HepG2 (cell line): ENCODE data around the gene LRRC74A. TPM values are rescaled to one million over a fixed set of nuclear protein-coding genes. Genes with fewer than 3 reads are reported as not detected.
A peak's percentile ranks its signal among the peaks of the same experiment; 100 is the strongest.

Experiments used
- AKAP8 ChIP-seq: sonication (generic); formaldehyde crosslinking; IDR thresholded peaks from 2 replicates; pipeline ENCODE4 v1.5.1; 2020; ENCODE audit warnings: mild to moderate bottlenecking, missing genetic modification reagents
- ARID2 ChIP-seq: sonication (generic); formaldehyde crosslinking; IDR thresholded peaks from 2 replicates; pipeline ENCODE4 v1.8.1; 2022; ENCODE audit warnings: mild to moderate bottlenecking, missing genetic modification reagents, borderline replicate concordance
- FOXC1 ChIP-seq: sonication (generic); formaldehyde crosslinking; IDR thresholded peaks from 2 replicates; pipeline ENCODE4 v1.8.0; 2022; ENCODE audit warnings: mild to moderate bottlenecking, missing genetic modification reagents, borderline replicate concordance
- GABPA ChIP-seq, 2 experiments: IDR thresholded peaks; 2 replicates each; pipeline ENCODE4 v1.6.1; 2011 to 2016; ENCODE audit warnings: low read depth in 2 of 2, low read length in 1 of 2, missing biosample characterization in 1 of 2, missing genetic modification characterization in 1 of 2
- GATAD1 ChIP-seq: IDR thresholded peaks from 2 replicates; pipeline ENCODE4 v1.6.1; 2016; ENCODE audit warnings: missing genetic modification reagents, missing compliant biosample characterization
- PAX8 ChIP-seq: sonication (generic); formaldehyde crosslinking; IDR thresholded peaks from 2 replicates; pipeline ENCODE4 v1.8.0; 2022; ENCODE audit warnings: mild to moderate bottlenecking, missing genetic modification reagents, borderline replicate concordance
- PHB2 ChIP-seq: fragments of 450-650 bp; IDR thresholded peaks from 2 replicates; pipeline ENCODE4 v1.6.1; 2018; ENCODE audit not compliant: partially characterized antibody
- RXRB ChIP-seq: IDR thresholded peaks from 2 replicates; pipeline ENCODE4 v1.6.1; 2016; ENCODE audit warnings: borderline replicate concordance, missing genetic modification reagents, missing compliant biosample characterization
- SIN3A ChIP-seq: IDR thresholded peaks from 2 replicates; pipeline ENCODE4 v1.6.1; 2011; ENCODE audit warnings: low read depth, mild to moderate bottlenecking, control low read depth, low read length, borderline replicate concordance
- SNRNP70 ChIP-seq: fragments of 200-400 bp; formaldehyde crosslinking; IDR thresholded peaks from 2 replicates; pipeline ENCODE4 v1.6.1; 2017; ENCODE audit warnings: mild to moderate bottlenecking, low read depth, low read length, moderate library complexity
- SPEN ChIP-seq: sonication (generic); formaldehyde crosslinking; IDR thresholded peaks from 2 replicates; pipeline ENCODE4 v1.5.1; 2020; ENCODE audit warnings: low read depth, mild to moderate bottlenecking, missing genetic modification reagents
- ZNF12 ChIP-seq: sonication (generic); formaldehyde crosslinking; IDR thresholded peaks from 2 replicates; pipeline ENCODE4 v1.5.0; 2020; ENCODE audit warnings: missing genetic modification reagents
- polyA plus RNA-seq, 8 experiments: library from polyadenylated mRNA; depleted of rRNA in 3 of 8; stranded (reverse) in 7 of 8; unstranded in 1 of 8; fragments of >200 nt; fragmentation: Illumina TruSeq in 4 of 8; extraction: Trizol in 4 of 8; gene quantifications; 2 replicates each; pipeline versions ENCODE4 v1.2.1 to v1.2.3, GENCODE V29; 2011 to 2016; ENCODE audit warnings: low read depth in 4 of 8, missing spikeins in 1 of 8, mixed read lengths in 1 of 8; ENCODE audit not compliant: insufficient read depth in 1 of 8
- total RNA-seq, 5 experiments: library from RNA; depleted of rRNA; stranded (reverse); fragments of >200 nt; fragmentation: Illumina TruSeq; extraction: Trizol; gene quantifications; 2 replicates each; pipeline ENCODE4 v1.2.3, GENCODE V29; 2016; ENCODE audit warnings: low read depth in 1 of 5
- TF ChIP-seq, protein P1 (sequence below): sonication (generic); formaldehyde crosslinking; IDR thresholded peaks from 2 replicates; pipeline ENCODE4 v1.5.1; 2020; ENCODE audit warnings: missing genetic modification reagents, mild to moderate bottlenecking, borderline replicate concordance
- TF ChIP-seq, protein P2 (sequence below): sonication (generic); formaldehyde crosslinking; IDR thresholded peaks from 2 replicates; pipeline ENCODE4 v1.4.0; 2020; ENCODE audit warnings: mild to moderate bottlenecking, missing genetic modification reagents
- TF ChIP-seq, protein P3 (sequence below): sonication (generic); formaldehyde crosslinking; IDR thresholded peaks from 2 replicates; pipeline ENCODE4 v1.4.0; 2020; ENCODE audit warnings: low read depth, mild to moderate bottlenecking, missing genetic modification reagents
- TF ChIP-seq, protein P4 (sequence below): IDR thresholded peaks from 2 replicates; pipeline ENCODE4 v1.6.1; 2018; ENCODE audit warnings: missing genetic modification reagents
- TF ChIP-seq, protein P5 (sequence below): sonication (generic); formaldehyde crosslinking; IDR thresholded peaks from 2 replicates; pipeline ENCODE4 v1.4.0; 2020; ENCODE audit warnings: missing genetic modification reagents

Gene LRRC74A
- total and polyA plus RNA-seq, 2 of the 13 experiments (the other 11 are each of a cell fraction or from before 2014, with no cell fraction given), result not detected

DNA sequence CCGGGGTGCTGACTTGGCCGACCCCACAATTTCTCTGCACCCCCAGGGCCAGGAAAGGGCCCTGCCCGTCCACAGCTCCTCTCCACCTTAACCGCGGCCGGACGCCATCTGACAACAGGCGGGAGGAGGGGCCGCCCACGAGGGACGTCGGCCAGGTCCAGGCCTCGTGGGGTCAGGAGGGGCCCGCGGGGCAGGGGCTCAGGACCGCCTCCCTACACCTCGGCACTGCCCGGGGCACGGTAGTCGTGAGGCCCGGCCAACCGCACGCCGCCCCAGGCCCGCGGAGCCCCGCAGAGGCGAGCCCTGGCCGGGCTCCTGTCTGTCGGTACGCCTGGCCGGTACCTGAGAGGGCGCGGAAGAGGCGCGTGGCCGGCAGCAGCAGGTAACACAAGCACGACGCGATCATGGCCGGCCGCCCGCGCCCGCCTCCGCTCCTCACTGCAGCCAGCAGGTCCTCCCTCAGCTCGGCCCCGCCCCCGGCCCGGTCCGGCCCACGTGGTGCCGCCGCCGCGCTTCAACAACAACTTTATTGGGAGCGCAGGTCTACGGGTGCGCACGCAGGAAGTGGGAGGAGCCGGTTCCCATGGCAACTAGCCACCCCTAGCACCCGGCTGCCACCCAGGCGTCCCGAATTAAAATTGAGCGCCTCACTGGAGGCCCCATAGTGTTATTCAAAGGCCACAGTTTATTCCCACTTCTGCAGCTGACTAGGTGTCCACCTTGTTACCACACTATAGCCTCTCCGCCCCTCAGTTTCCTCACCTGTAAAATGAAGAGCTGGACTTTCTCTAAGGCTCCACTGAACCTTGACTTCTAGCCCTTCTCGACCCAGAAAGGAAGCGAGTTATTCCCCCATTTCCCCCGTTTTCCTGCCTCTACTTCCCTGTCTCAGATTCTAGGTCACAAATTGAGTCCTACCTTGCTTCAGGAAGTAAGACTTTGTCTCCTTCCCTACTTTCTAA, 13.5 kb upstream of the LRRC74A start, which contains the start of gene ANGEL1 (continued):
- TF ChIP-seq ZNF12 (peak; percentile 49), PHB2 (no peak), FOXC1 (peak; percentile 90), GABPA (IDR thresholded peaks at IDR 0.05; ENCODE audit: low read depth, low read length) (no peak), GABPA (CRISPR knock-in tag; IDR thresholded peaks at IDR 0.05; ENCODE audit: low read depth) (peak; percentile 63), SNRNP70 (no peak), ARID2 (CRISPR knock-in tag) (0 out of 2 replicates have a peak, but pooled peaks have one; percentile 30), SPEN (CRISPR knock-in tag) (peak; percentile 94), GATAD1 (CRISPR knock-in tag) (peak; percentile 84), RXRB (CRISPR knock-in tag) (peak; percentile 46; the same call in 1 of the 2 replicates), SIN3A (peak; percentile 49; the same call in 1 of the 2 replicates), AKAP8 (CRISPR knock-in tag) (0 out of 2 replicates have a peak, but pooled peaks have one; percentile 46), PAX8 (CRISPR knock-in tag) (no peak; the same call in 1 of the 2 replicates)
- TF ChIP-seq, protein P1, sequence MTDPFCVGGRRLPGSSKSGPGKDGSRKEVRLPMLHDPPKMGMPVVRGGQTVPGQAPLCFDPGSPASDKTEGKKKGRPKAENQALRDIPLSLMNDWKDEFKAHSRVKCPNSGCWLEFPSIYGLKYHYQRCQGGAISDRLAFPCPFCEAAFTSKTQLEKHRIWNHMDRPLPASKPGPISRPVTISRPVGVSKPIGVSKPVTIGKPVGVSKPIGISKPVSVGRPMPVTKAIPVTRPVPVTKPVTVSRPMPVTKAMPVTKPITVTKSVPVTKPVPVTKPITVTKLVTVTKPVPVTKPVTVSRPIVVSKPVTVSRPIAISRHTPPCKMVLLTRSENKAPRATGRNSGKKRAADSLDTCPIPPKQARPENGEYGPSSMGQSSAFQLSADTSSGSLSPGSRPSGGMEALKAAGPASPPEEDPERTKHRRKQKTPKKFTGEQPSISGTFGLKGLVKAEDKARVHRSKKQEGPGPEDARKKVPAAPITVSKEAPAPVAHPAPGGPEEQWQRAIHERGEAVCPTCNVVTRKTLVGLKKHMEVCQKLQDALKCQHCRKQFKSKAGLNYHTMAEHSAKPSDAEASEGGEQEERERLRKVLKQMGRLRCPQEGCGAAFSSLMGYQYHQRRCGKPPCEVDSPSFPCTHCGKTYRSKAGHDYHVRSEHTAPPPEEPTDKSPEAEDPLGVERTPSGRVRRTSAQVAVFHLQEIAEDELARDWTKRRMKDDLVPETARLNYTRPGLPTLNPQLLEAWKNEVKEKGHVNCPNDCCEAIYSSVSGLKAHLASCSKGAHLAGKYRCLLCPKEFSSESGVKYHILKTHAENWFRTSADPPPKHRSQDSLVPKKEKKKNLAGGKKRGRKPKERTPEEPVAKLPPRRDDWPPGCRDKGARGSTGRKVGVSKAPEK (CRISPR knock-in tag), result no peak
- TF ChIP-seq, protein P2, sequence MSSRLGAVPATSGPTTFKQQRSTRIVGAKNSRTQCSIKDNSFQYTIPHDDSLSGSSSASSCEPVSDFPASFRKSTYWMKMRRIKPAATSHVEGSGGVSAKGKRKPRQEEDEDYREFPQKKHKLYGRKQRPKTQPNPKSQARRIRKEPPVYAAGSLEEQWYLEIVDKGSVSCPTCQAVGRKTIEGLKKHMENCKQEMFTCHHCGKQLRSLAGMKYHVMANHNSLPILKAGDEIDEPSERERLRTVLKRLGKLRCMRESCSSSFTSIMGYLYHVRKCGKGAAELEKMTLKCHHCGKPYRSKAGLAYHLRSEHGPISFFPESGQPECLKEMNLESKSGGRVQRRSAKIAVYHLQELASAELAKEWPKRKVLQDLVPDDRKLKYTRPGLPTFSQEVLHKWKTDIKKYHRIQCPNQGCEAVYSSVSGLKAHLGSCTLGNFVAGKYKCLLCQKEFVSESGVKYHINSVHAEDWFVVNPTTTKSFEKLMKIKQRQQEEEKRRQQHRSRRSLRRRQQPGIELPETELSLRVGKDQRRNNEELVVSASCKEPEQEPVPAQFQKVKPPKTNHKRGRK (CRISPR knock-in tag), result no peak
- TF ChIP-seq, protein P3, sequence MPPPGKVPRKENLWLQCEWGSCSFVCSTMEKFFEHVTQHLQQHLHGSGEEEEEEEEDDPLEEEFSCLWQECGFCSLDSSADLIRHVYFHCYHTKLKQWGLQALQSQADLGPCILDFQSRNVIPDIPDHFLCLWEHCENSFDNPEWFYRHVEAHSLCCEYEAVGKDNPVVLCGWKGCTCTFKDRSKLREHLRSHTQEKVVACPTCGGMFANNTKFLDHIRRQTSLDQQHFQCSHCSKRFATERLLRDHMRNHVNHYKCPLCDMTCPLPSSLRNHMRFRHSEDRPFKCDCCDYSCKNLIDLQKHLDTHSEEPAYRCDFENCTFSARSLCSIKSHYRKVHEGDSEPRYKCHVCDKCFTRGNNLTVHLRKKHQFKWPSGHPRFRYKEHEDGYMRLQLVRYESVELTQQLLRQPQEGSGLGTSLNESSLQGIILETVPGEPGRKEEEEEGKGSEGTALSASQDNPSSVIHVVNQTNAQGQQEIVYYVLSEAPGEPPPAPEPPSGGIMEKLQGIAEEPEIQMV (CRISPR knock-in tag), result peak; percentile 72; the same call in 1 of the 2 replicates
- TF ChIP-seq, protein P4, sequence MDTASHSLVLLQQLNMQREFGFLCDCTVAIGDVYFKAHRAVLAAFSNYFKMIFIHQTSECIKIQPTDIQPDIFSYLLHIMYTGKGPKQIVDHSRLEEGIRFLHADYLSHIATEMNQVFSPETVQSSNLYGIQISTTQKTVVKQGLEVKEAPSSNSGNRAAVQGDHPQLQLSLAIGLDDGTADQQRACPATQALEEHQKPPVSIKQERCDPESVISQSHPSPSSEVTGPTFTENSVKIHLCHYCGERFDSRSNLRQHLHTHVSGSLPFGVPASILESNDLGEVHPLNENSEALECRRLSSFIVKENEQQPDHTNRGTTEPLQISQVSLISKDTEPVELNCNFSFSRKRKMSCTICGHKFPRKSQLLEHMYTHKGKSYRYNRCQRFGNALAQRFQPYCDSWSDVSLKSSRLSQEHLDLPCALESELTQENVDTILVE (CRISPR knock-in tag), result peak; percentile 52; the same call in 1 of the 2 replicates
- TF ChIP-seq, protein P5, sequence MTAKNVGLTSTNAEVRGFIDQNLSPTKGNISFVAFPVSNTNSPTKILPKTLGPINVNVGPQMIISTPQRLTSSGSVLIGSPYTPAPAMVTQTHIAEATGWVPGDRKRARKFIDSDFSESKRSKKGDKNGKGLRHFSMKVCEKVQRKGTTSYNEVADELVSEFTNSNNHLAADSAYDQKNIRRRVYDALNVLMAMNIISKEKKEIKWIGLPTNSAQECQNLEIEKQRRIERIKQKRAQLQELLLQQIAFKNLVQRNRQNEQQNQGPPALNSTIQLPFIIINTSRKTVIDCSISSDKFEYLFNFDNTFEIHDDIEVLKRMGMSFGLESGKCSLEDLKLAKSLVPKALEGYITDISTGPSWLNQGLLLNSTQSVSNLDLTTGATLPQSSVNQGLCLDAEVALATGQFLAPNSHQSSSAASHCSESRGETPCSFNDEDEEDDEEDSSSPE (CRISPR knock-in tag), result peak; percentile 82
